ENCODE measurements around the gene PRAME.

Gene PRAME

GRCh38 chr22:22576989-22577427 is 17.9 kb upstream of the PRAME start:
- Histone ChIP-seq H3K4ac (ENCODE audit: low read depth, low read length) (no peak overlapping the region), H3K23ac (ENCODE audit: low read length) (no peak overlapping the region), H2BK5ac (ENCODE audit: low read length) (no peak overlapping the region), H3K18ac (ENCODE audit: low read length) (no peak overlapping the region), H3K79me2 (ENCODE audit: control insufficient read depth, insufficient read depth, low read length) (no peaks in the 10 kb centered on the region), H4K5ac (ENCODE audit: low read length) (no peak overlapping the region), H3K4me1 (ENCODE audit: control insufficient read depth, low read depth, low read length) (no peaks in the 10 kb centered on the region), H3K4me2 (ENCODE audit: low read length) (no peak overlapping the region), H3K27ac (ENCODE audit: low read depth, low read length) (no peak overlapping the region), H4K8ac (ENCODE audit: low read depth, low read length) (no peak overlapping the region), H2BK15ac (replicated peaks; ENCODE audit: low read depth) (no peak overlapping the region), H3K79me1 (ENCODE audit: low read length) (no peaks in the 10 kb centered on the region), H2BK120ac (ENCODE audit: low read depth, low read length) (no peak overlapping the region), H3K9ac (ENCODE audit: low read length) (no peak overlapping the region), H3K36me3 (ENCODE audit: control insufficient read depth, insufficient read depth, low read length) (no peaks in the 10 kb centered on the region), H2AK5ac (ENCODE audit: low read length) (no peak overlapping the region), H3K56ac (ENCODE audit: low read length) (no peak overlapping the region), H3K27me3 (ENCODE audit: insufficient read depth, low read length, poor library complexity) (no peaks in the 10 kb centered on the region), H3K4me3 (ENCODE audit: low read length) (no peak overlapping the region)
- no peak for DNase-seq
- no CpG with 5 or more reads among the region's 5 CpGs for WGBS (ENCODE audit: extremely low coverage, insufficient coverage, low lambda C conversion rate)

- DNase-seq, result peak; percentile 70
- Histone ChIP-seq H3K56ac (ENCODE audit: low read length) (no peak overlapping the region), H3K18ac (ENCODE audit: low read length) (no peak overlapping the region), H4K8ac (ENCODE audit: low read depth, low read length) (no peak overlapping the region), H3K36me3 (ENCODE audit: control insufficient read depth, insufficient read depth, low read length) (no peaks in the 10 kb centered on the region), H4K5ac (ENCODE audit: low read length) (no peak overlapping the region), H3K27ac (ENCODE audit: low read depth, low read length) (no peak overlapping the region), H2BK15ac (replicated peaks; ENCODE audit: low read depth) (no peak overlapping the region), H3K9ac (ENCODE audit: low read length) (no peak overlapping the region), H3K23ac (ENCODE audit: low read length) (no peak overlapping the region), H2BK120ac (ENCODE audit: low read depth, low read length) (no peak overlapping the region), H3K4me3 (ENCODE audit: low read length) (no peak overlapping the region), H2AK5ac (ENCODE audit: low read length) (no peak overlapping the region), H3K4me2 (ENCODE audit: low read length) (no peak overlapping the region), H2BK5ac (ENCODE audit: low read length) (no peak overlapping the region), H3K79me2 (ENCODE audit: control insufficient read depth, insufficient read depth, low read length) (no peaks in the 10 kb centered on the region), H3K4ac (ENCODE audit: low read depth, low read length) (no peak overlapping the region), H3K4me1 (ENCODE audit: control insufficient read depth, low read depth, low read length) (no peaks in the 10 kb centered on the region), H3K27me3 (ENCODE audit: insufficient read depth, low read length, poor library complexity) (no peaks in the 10 kb centered on the region), H3K79me1 (ENCODE audit: low read length) (no peaks in the 10 kb centered on the region)
- no CpG with 5 or more reads among the region's 8 CpGs for WGBS (ENCODE audit: extremely low coverage, insufficient coverage, low lambda C conversion rate)
These were observed 17.4 kb upstream of the PRAME start for GRCh38 chr22:22576244-22576988.

- no peak overlapping the region for H3K4me3 ChIP-seq (ENCODE audit: low read length)
- no peak overlapping the region for H3K18ac ChIP-seq (ENCODE audit: low read length)
- no peak for DNase-seq
- no peak overlapping the region for H3K4ac ChIP-seq (ENCODE audit: low read depth, low read length)
- no peak overlapping the region for H2AK5ac ChIP-seq (ENCODE audit: low read length)
- H3K4me2 ChIP-seq (ENCODE audit: low read length), result no peak overlapping the region
- no peak overlapping the region for H2BK5ac ChIP-seq (ENCODE audit: low read length)
- no peaks in the 10 kb centered on the region for H3K79me1 ChIP-seq (ENCODE audit: low read length)
- H4K8ac ChIP-seq (ENCODE audit: low read depth, low read length), result no peak overlapping the region
- H2BK120ac ChIP-seq (ENCODE audit: low read depth, low read length), result no peak overlapping the region
- no peak overlapping the region for H3K23ac ChIP-seq (ENCODE audit: low read length)
- H3K9ac ChIP-seq (ENCODE audit: low read length), result no peak overlapping the region
- no peaks in the 10 kb centered on the region for H3K36me3 ChIP-seq (ENCODE audit: control insufficient read depth, insufficient read depth, low read length)
- H3K79me2 ChIP-seq (ENCODE audit: control insufficient read depth, insufficient read depth, low read length), result no peaks in the 10 kb centered on the region
- H3K27me3 ChIP-seq (ENCODE audit: insufficient read depth, low read length, poor library complexity), result no peaks in the 10 kb centered on the region
- H3K4me1 ChIP-seq (ENCODE audit: control insufficient read depth, low read depth, low read length), result no peaks in the 10 kb centered on the region
- no peak overlapping the region for H3K27ac ChIP-seq (ENCODE audit: low read depth, low read length)
- no peak overlapping the region for H4K5ac ChIP-seq (ENCODE audit: low read length)
- no peak overlapping the region for H3K56ac ChIP-seq (ENCODE audit: low read length)
- H2BK15ac ChIP-seq (replicated peaks; ENCODE audit: low read depth), result no peak overlapping the region
These were observed 15.3 kb upstream of the PRAME start for GRCh38 chr22:22574361-22574760.

- no CpG with 5 or more reads among the region's 8 CpGs for WGBS (ENCODE audit: extremely low coverage, insufficient coverage, low lambda C conversion rate)
- no peak overlapping the region for H4K8ac ChIP-seq (ENCODE audit: low read depth, low read length)
- no peak overlapping the region for H2AK5ac ChIP-seq (ENCODE audit: low read length)
- no peak overlapping the region for H4K5ac ChIP-seq (ENCODE audit: low read length)
- H2BK120ac ChIP-seq (ENCODE audit: low read depth, low read length), result no peak overlapping the region
- H3K27ac ChIP-seq (ENCODE audit: low read depth, low read length), result no peak overlapping the region
- H3K4me2 ChIP-seq (ENCODE audit: low read length), result no peak overlapping the region
- H3K18ac ChIP-seq (ENCODE audit: low read length), result no peak overlapping the region
- no peak overlapping the region for H3K4me3 ChIP-seq (ENCODE audit: low read length)
- no peaks in the 10 kb centered on the region for H3K36me3 ChIP-seq (ENCODE audit: control insufficient read depth, insufficient read depth, low read length)
- DNase-seq, result peak; percentile 49
- H2BK5ac ChIP-seq (ENCODE audit: low read length), result no peak overlapping the region
- H3K4me1 ChIP-seq (ENCODE audit: control insufficient read depth, low read depth, low read length), result no peaks in the 10 kb centered on the region
- no peak overlapping the region for H3K56ac ChIP-seq (ENCODE audit: low read length)
- no peak overlapping the region for H3K9ac ChIP-seq (ENCODE audit: low read length)
- H3K79me1 ChIP-seq (ENCODE audit: low read length), result no peaks in the 10 kb centered on the region
- H3K27me3 ChIP-seq (ENCODE audit: insufficient read depth, low read length, poor library complexity), result no peaks in the 10 kb centered on the region
- no peaks in the 10 kb centered on the region for H3K79me2 ChIP-seq (ENCODE audit: control insufficient read depth, insufficient read depth, low read length)
- no peak overlapping the region for H3K4ac ChIP-seq (ENCODE audit: low read depth, low read length)
- H3K23ac ChIP-seq (ENCODE audit: low read length), result no peak overlapping the region
- no peak overlapping the region for H2BK15ac ChIP-seq (replicated peaks; ENCODE audit: low read depth)
These were observed 14.2 kb upstream of the PRAME start for GRCh38 chr22:22573047-22573889.

GRCh38 chr22:22571862-22572261 is 12.8 kb upstream of the PRAME start:
- H3K4me1 ChIP-seq (ENCODE audit: control insufficient read depth, low read depth, low read length), result no peaks in the 10 kb centered on the region
- H2BK15ac ChIP-seq (replicated peaks; ENCODE audit: low read depth), result no peak overlapping the region
- H2AK5ac ChIP-seq (ENCODE audit: low read length), result no peak overlapping the region
- H2BK120ac ChIP-seq (ENCODE audit: low read depth, low read length), result no peak overlapping the region
- WGBS (ENCODE audit: extremely low coverage, insufficient coverage, low lambda C conversion rate), result no CpG with 5 or more reads among the region's 2 CpGs
- no peak overlapping the region for H3K56ac ChIP-seq (ENCODE audit: low read length)
- H3K4me3 ChIP-seq (ENCODE audit: low read length), result no peak overlapping the region
- H3K27me3 ChIP-seq (ENCODE audit: insufficient read depth, low read length, poor library complexity), result no peaks in the 10 kb centered on the region
- H3K9ac ChIP-seq (ENCODE audit: low read length), result no peak overlapping the region
- no peak overlapping the region for H3K27ac ChIP-seq (ENCODE audit: low read depth, low read length)
- no peaks in the 10 kb centered on the region for H3K79me1 ChIP-seq (ENCODE audit: low read length)
- no peaks in the 10 kb centered on the region for H3K36me3 ChIP-seq (ENCODE audit: control insufficient read depth, insufficient read depth, low read length)
- H3K4me2 ChIP-seq (ENCODE audit: low read length), result no peak overlapping the region
- H4K5ac ChIP-seq (ENCODE audit: low read length), result no peak overlapping the region
- DNase-seq, result no peak
- no peak overlapping the region for H2BK5ac ChIP-seq (ENCODE audit: low read length)
- H3K4ac ChIP-seq (ENCODE audit: low read depth, low read length), result no peak overlapping the region
- no peak overlapping the region for H3K23ac ChIP-seq (ENCODE audit: low read length)
- no peaks in the 10 kb centered on the region for H3K79me2 ChIP-seq (ENCODE audit: control insufficient read depth, insufficient read depth, low read length)
- H3K18ac ChIP-seq (ENCODE audit: low read length), result no peak overlapping the region
- no peak overlapping the region for H4K8ac ChIP-seq (ENCODE audit: low read depth, low read length)

All from mesendoderm (in vitro differentiated cells).